ENCODE measurements around the gene SLC47A2. TPM values are rescaled to one million over a fixed set of nuclear protein-coding genes. Genes with fewer than 3 reads are reported as not detected.
"Not testable (repeated sequence)": the region's sequence is repeated elsewhere in the genome, so short reads cannot be mapped to it uniquely, and the experiment has no call there.

SLC47A2 gene, protein sequence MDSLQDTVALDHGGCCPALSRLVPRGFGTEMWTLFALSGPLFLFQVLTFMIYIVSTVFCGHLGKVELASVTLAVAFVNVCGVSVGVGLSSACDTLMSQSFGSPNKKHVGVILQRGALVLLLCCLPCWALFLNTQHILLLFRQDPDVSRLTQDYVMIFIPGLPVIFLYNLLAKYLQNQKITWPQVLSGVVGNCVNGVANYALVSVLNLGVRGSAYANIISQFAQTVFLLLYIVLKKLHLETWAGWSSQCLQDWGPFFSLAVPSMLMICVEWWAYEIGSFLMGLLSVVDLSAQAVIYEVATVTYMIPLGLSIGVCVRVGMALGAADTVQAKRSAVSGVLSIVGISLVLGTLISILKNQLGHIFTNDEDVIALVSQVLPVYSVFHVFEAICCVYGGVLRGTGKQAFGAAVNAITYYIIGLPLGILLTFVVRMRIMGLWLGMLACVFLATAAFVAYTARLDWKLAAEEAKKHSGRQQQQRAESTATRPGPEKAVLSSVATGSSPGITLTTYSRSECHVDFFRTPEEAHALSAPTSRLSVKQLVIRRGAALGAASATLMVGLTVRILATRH
- not detected for total RNA-seq (ENCODE audit: unreplicated experiment)
- long read RNA-seq = 0 reads

- Mint-ChIP-seq H3K36me3 (ENCODE audit: low read depth, unreplicated experiment) (no peaks in the 10 kb centered on the region), H3K27me3 (ENCODE audit: unreplicated experiment) (peaks cover 8% of the 10 kb centered on the region), H3K9me3 (ENCODE audit: unreplicated experiment) (no peaks in the 10 kb centered on the region), H3K4me1 (ENCODE audit: unreplicated experiment) (no peaks in the 10 kb centered on the region), H3K4me3 (ENCODE audit: unreplicated experiment) (no peak within 1 kb of the TSS), H3K27ac (ENCODE audit: unreplicated experiment) (no peak within 1 kb of the TSS)
- TF ChIP-seq, protein P1, sequence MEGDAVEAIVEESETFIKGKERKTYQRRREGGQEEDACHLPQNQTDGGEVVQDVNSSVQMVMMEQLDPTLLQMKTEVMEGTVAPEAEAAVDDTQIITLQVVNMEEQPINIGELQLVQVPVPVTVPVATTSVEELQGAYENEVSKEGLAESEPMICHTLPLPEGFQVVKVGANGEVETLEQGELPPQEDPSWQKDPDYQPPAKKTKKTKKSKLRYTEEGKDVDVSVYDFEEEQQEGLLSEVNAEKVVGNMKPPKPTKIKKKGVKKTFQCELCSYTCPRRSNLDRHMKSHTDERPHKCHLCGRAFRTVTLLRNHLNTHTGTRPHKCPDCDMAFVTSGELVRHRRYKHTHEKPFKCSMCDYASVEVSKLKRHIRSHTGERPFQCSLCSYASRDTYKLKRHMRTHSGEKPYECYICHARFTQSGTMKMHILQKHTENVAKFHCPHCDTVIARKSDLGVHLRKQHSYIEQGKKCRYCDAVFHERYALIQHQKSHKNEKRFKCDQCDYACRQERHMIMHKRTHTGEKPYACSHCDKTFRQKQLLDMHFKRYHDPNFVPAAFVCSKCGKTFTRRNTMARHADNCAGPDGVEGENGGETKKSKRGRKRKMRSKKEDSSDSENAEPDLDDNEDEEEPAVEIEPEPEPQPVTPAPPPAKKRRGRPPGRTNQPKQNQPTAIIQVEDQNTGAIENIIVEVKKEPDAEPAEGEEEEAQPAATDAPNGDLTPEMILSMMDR (IDR thresholded peaks at IDR 0.05; ENCODE audit: unreplicated experiment) = no peak
- no peak for DNase-seq (ENCODE audit: low spot score)
Observed at GRCh38 chr17:19716108-19717030, at the start of gene SLC47A2. SLC47A2 (minus strand) TSS chr17:19716584; CDS start chr17:19716555, 29 bp downstream.

GRCh38 chr17:19766016-19766415 is 49.6 kb upstream of the SLC47A2 start:
- Mint-ChIP-seq H3K27ac (ENCODE audit: unreplicated experiment) (no peak overlapping the region), H3K4me3 (ENCODE audit: unreplicated experiment) (no peak overlapping the region), H3K9me3 (ENCODE audit: unreplicated experiment) (no peaks in the 10 kb centered on the region), H3K27me3 (ENCODE audit: unreplicated experiment) (peaks cover 4% of the 10 kb centered on the region), H3K36me3 (ENCODE audit: low read depth, unreplicated experiment) (peaks cover 2% of the 10 kb centered on the region), H3K4me1 (ENCODE audit: unreplicated experiment) (peaks cover 4% of the 10 kb centered on the region)
- DNase-seq (ENCODE audit: low spot score) = no peak
- TF ChIP-seq, protein P1 (IDR thresholded peaks at IDR 0.05; ENCODE audit: unreplicated experiment) = no peak

- H3K4me3 Mint-ChIP-seq (ENCODE audit: unreplicated experiment); H3K27me3 Mint-ChIP-seq (ENCODE audit: unreplicated experiment); H3K9me3 Mint-ChIP-seq (ENCODE audit: unreplicated experiment); DNase-seq (ENCODE audit: low spot score); H3K4me1 Mint-ChIP-seq (ENCODE audit: unreplicated experiment); H3K27ac Mint-ChIP-seq (ENCODE audit: unreplicated experiment); H3K36me3 Mint-ChIP-seq (ENCODE audit: low read depth, unreplicated experiment): not testable (repeated sequence)
Observed at GRCh38 chr17:19763991-19764390, 47.6 kb upstream of the SLC47A2 start.

DNA sequence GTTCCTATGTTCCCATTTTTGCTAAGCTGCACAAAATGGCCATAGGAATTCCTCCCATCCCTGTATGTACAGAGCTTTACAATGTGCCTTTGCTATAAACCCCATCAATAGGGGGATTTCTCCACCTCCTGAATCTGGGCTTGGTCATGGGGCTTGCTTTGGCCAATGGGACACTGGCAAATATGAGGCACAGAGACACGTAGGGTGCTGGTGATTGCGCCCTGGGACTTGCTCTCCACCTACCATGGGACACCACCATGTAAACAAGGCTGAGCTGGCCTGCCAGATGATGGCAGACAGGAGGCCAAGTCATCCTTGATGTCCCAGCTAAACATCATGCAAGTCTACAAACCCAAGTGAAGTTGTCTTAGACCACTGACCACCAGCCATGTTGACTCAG is 47.0 kb upstream of the SLC47A2 start:
- H3K4me3 Mint-ChIP-seq (ENCODE audit: unreplicated experiment) = no peak overlapping the region
- TF ChIP-seq, protein P1 (IDR thresholded peaks at IDR 0.05; ENCODE audit: unreplicated experiment) = no peak
- no peaks in the 10 kb centered on the region for H3K4me1 Mint-ChIP-seq (ENCODE audit: unreplicated experiment)
- no peaks in the 10 kb centered on the region for H3K36me3 Mint-ChIP-seq (ENCODE audit: low read depth, unreplicated experiment)
- H3K27ac Mint-ChIP-seq (ENCODE audit: unreplicated experiment) = no peak overlapping the region
- H3K9me3 Mint-ChIP-seq (ENCODE audit: unreplicated experiment) = no peaks in the 10 kb centered on the region
- H3K27me3 Mint-ChIP-seq (ENCODE audit: unreplicated experiment) = peaks cover 6% of the 10 kb centered on the region
- no peak for DNase-seq (ENCODE audit: low spot score)

DNA sequence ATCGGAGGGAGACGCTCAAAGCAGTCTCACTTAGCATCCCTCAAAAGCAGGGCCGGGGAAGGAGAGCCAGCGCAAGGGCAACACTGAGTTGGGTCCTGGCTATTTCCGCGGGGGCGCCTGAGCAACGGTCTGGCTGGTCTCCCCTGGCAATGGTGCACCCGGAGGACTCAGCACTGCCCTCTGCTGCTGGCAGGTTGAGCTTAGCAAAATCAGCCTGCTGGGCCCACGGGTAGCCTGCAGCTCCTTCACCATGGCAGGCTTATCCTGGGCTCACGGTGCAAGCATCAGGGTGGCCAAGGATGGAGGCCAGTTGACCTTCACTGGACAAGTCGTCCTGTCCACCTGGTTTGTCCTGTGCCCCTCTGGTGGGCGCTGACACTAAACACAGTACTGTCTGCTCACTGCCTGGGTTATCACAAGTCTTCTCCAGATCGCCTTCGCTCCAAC is 46.2 kb upstream of the SLC47A2 start:
- H3K36me3 Mint-ChIP-seq (ENCODE audit: low read depth, unreplicated experiment) = no peaks in the 10 kb centered on the region
- H3K27me3 Mint-ChIP-seq (ENCODE audit: unreplicated experiment) = peaks cover 6% of the 10 kb centered on the region
- no peaks in the 10 kb centered on the region for H3K4me1 Mint-ChIP-seq (ENCODE audit: unreplicated experiment)
- no peak overlapping the region for H3K27ac Mint-ChIP-seq (ENCODE audit: unreplicated experiment)
- no peaks in the 10 kb centered on the region for H3K9me3 Mint-ChIP-seq (ENCODE audit: unreplicated experiment)
- H3K4me3 Mint-ChIP-seq (ENCODE audit: unreplicated experiment) = no peak overlapping the region
- TF ChIP-seq, protein P1 (IDR thresholded peaks at IDR 0.05; ENCODE audit: unreplicated experiment) = peak; percentile 71
- peak; percentile 88 for DNase-seq (ENCODE audit: low spot score)

Data from endothelial cell (in vitro differentiated cells).